Transverse colon (tissue), 4 donors: ENCODE results near the gene SLC19A3. TPM values are rescaled to one million over a fixed set of nuclear protein-coding genes. Genes with fewer than 3 reads are reported as not detected.

Experiments
- DNase-seq: peaks from one replicate; pipeline ENCODE4 v3.0.0-alpha.2; 2019
- H3K27ac ChIP-seq, 4 donors: fragments of 200-600 bp; sonication (generic); 2 replicates each; pipeline ENCODE4 v1.5.1; 2016 to 2018; ENCODE audit warnings: inconsistent platforms in 4 of 4
- H3K27me3 ChIP-seq: fragments of 200-600 bp; sonication (generic); 2 replicates; pipeline ENCODE4 v1.5.1; 2017; ENCODE audit warnings: inconsistent platforms
- H3K36me3 ChIP-seq, 4 donors: fragments of 200-600 bp; sonication (generic); 2 replicates each; pipeline ENCODE4 v1.5.1; 2017 to 2019; ENCODE audit warnings: inconsistent platforms in 4 of 4
- H3K4me1 ChIP-seq, 4 donors: fragments of 200-600 bp; sonication (generic); 2 replicates each; pipeline ENCODE4 v1.5.1; 2017 to 2020; ENCODE audit warnings: inconsistent platforms in 4 of 4
- H3K4me3 ChIP-seq, 4 donors: fragments of 200-600 bp; sonication (generic); 1 replicate in 1 of 4; 2 replicates in 3 of 4; pipeline versions ENCODE4 v1.5.1 to v1.6.1; 2017 to 2019; ENCODE audit warnings: inconsistent platforms in 4 of 4
- H3K9me3 ChIP-seq, 2 donors: fragments of 200-600 bp; sonication (generic); 2 replicates each; pipeline ENCODE4 v1.5.1; 2017 to 2019; ENCODE audit warnings: inconsistent platforms in 2 of 2
- EP300 ChIP-seq: sonication (generic); formaldehyde crosslinking; IDR thresholded peaks from one replicate; pipeline ENCODE4 v1.6.1; 2017; ENCODE audit warnings: antibody characterized with exemption, low read depth
- POLR2A ChIP-seq: fragments of 450-650 bp; IDR thresholded peaks from one replicate; pipeline ENCODE4 v1.6.1; 2016; ENCODE audit warnings: antibody characterized with exemption, mild to moderate bottlenecking, moderate library complexity
- POLR2AphosphoS5 ChIP-seq, 3 donors: sonication (generic); formaldehyde crosslinking; IDR thresholded peaks; one replicate each; pipeline ENCODE4 v1.6.1; 2016; ENCODE audit warnings: antibody characterized with exemption in 3 of 3
- WGBS, 2 donors: methylation state at CpG; one replicate each; pipeline ENCODE4 v1.1.5; 2018; ENCODE audit warnings: low coverage in 1 of 2; 5-methylcytosine and 5-hydroxymethylcytosine counted together
- in situ Hi-C, 4 donors: fragments of 200-750 bp; cut with MboI; loops; one replicate each; pipeline versions ENCODE4 v1.15.0 to v1.15.1; 2017; ENCODE audit warnings: low sequenced_read_pairs in 3 of 4, low pct_ligation_motif_present in 1 of 4, low pct_unique_long_range_greater_than_20kb in 1 of 4
- intact Hi-C: fragments of 100-400 bp; cut with DNase I; formaldehyde crosslinking; loops from one replicate; pipeline ENCODE4 v1.15.1; 2023; ENCODE audit warnings: low total_unique reads
- total RNA-seq, 4 donors: library from RNA; depleted of rRNA; stranded (reverse); fragments of >200 nt; gene quantifications; one replicate each; pipeline ENCODE4 v1.1.0, GENCODE V29; 2016
- TF ChIP-seq, protein P1 (sequence below), 5 experiments: fragments of 200-600 bp in 3 of 5; fragments of 450-650 bp in 2 of 5; sonication (generic) in 3 of 5; IDR thresholded peaks; 1 replicate in 2 of 5; 2 replicates in 3 of 5; pipeline ENCODE4 v1.5.1; 2016 to 2017; ENCODE audit warnings: antibody characterized with exemption in 5 of 5, inconsistent platforms in 3 of 5, mild to moderate bottlenecking in 2 of 5, moderate library complexity in 1 of 5

The SLC19A3 gene
- total RNA-seq, 4 donors from 2014 or later: 4.2 to 24.9 (median 7.3) TPM

GRCh38 chr2:227707390-227707789 is 10.4 kb downstream of the SLC19A3 start:
- TF ChIP-seq, protein P1, sequence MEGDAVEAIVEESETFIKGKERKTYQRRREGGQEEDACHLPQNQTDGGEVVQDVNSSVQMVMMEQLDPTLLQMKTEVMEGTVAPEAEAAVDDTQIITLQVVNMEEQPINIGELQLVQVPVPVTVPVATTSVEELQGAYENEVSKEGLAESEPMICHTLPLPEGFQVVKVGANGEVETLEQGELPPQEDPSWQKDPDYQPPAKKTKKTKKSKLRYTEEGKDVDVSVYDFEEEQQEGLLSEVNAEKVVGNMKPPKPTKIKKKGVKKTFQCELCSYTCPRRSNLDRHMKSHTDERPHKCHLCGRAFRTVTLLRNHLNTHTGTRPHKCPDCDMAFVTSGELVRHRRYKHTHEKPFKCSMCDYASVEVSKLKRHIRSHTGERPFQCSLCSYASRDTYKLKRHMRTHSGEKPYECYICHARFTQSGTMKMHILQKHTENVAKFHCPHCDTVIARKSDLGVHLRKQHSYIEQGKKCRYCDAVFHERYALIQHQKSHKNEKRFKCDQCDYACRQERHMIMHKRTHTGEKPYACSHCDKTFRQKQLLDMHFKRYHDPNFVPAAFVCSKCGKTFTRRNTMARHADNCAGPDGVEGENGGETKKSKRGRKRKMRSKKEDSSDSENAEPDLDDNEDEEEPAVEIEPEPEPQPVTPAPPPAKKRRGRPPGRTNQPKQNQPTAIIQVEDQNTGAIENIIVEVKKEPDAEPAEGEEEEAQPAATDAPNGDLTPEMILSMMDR (IDR thresholded peaks at IDR 0.05): no peak
- Histone ChIP-seq H3K36me3 (no peaks in the 10 kb centered on the region), H3K27me3 (no peaks in the 10 kb centered on the region), H3K4me1 (peaks cover 0 to 27% (median 6%) of the 10 kb centered on the region in 4 donors), H3K9me3 (no peaks in the 10 kb centered on the region), H3K4me3 (no peak overlapping the region), H3K27ac (no peak overlapping the region)
- WGBS, 2 donors: 77 to 90% methylated on average over 4 to 6 of the region's 6 CpGs
- no peak for DNase-seq
- in situ Hi-C loops (no loop called here), intact Hi-C loops (no loop called here)

DNA sequence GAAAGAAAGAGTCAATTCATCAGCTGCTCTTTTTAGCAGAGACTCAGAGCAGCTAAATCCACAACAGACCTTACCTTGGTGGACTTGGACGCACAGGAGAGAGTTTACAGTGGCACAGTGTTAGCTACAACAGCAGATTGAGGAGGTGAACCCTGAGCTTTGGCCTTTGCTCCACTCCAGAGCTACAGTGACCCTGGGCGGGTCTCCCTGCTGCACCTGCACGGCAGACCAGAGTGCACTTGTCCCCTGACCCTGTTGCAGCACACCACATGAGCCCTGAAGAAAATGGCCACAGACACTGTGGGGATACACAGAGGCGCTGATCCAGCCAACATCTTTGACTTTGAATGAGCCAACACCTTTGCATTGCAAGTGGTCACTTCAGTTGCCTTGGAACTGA is 11.0 kb downstream of the SLC19A3 start:
- 50 to 54% methylated on average over 2 to 4 of the region's 4 CpGs for WGBS, 2 donors
- no peaks in the 10 kb centered on the region for H3K27me3 ChIP-seq
- intact Hi-C loops: no loop called here
- H3K9me3 ChIP-seq: no peaks in the 10 kb centered on the region
- H3K27ac ChIP-seq: peak overlapping the region in 2 of 4 donors; percentile 6 to 26
- H3K4me1 ChIP-seq: peaks cover 0 to 30% (median 6%) of the 10 kb centered on the region in 4 donors
- TF ChIP-seq EP300: no peak
- TF ChIP-seq, protein P1 (IDR thresholded peaks at IDR 0.05): no peak
- TF ChIP-seq POLR2AphosphoS5 (IDR thresholded peaks at IDR 0.05): peak in 2 of 3 donors; percentile 12 to 32
- no peak for TF ChIP-seq POLR2A
- no peak overlapping the region for H3K4me3 ChIP-seq
- DNase-seq: peak; percentile 60
- H3K36me3 ChIP-seq: no peaks in the 10 kb centered on the region
- in situ Hi-C loops: no loop called here

DNA sequence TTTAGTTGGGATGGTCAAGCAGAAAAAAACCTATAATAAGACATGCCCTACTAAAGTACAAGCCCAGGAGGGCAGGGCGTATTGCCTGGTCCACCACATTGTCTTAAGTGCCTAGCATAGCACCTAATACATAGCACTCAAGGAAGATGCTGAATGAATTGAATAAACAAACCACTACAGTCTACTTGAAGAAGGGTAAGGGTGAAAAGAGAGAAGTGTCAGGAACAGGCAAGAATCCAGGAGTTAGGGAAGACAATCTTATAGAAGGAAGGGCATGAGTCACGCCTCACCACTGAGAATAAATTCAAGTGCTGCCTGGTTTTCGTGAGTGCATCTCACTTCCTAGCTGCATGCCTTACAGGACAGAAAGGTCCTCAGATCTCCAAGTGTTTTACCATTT is 13.9 kb downstream of the SLC19A3 start:
- intact Hi-C loops (no loop called here), in situ Hi-C loops (no loop called here)
- H3K36me3 ChIP-seq: no peaks in the 10 kb centered on the region
- DNase-seq: no peak
- H3K27ac ChIP-seq: no peak overlapping the region
- TF ChIP-seq POLR2A (no peak), POLR2AphosphoS5 (IDR thresholded peaks at IDR 0.05) (no peak), EP300 (no peak)
- TF ChIP-seq, protein P1 (IDR thresholded peaks at IDR 0.05): no peak
- H3K27me3 ChIP-seq: no peaks in the 10 kb centered on the region
- 55 to 62% methylated on average over 3 of the region's 3 CpGs for WGBS, 2 donors
- H3K9me3 ChIP-seq: no peaks in the 10 kb centered on the region
- peaks cover 0 to 32% (median 6%) of the 10 kb centered on the region in 4 donors for H3K4me1 ChIP-seq
- H3K4me3 ChIP-seq: no peak overlapping the region

DNA sequence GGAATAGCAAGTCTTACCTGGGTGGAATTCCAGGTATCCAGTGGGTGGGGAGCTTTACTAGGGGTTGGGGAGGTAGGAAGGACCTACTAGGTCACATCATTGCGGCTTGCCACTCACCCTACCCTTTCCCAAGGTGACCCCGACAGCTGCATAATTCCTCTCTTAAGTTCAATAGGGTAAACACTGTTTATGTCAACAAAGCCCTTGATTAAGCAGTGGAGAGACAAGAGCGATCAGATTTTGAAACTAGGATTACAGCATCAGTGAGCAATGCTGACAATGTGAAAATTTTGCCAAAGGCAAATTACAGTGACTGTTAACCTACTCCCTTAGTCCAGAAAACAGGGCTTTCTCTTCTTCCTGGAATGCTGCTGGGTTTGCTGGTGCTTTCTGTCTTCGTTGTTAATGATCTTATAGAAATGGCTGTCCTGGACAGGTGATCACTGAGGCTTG is 14.5 kb downstream of the SLC19A3 start:
- WGBS, 2 donors: 33% methylated on average over 4 of the region's 4 CpGs; no CpG with 5 or more reads in 1 of the 2 donors
- in situ Hi-C loops (no loop called here), intact Hi-C loops (no loop called here)
- no peaks in the 10 kb centered on the region for H3K36me3 ChIP-seq
- H3K27me3 ChIP-seq: no peaks in the 10 kb centered on the region
- no peak for TF ChIP-seq EP300
- TF ChIP-seq POLR2A: no peak
- no peak for TF ChIP-seq POLR2AphosphoS5 (IDR thresholded peaks at IDR 0.05)
- TF ChIP-seq, protein P1 (IDR thresholded peaks at IDR 0.05): no peak
- no peak overlapping the region for H3K27ac ChIP-seq
- H3K4me3 ChIP-seq: no peak overlapping the region
- H3K9me3 ChIP-seq: no peaks in the 10 kb centered on the region
- no peak for DNase-seq
- peaks cover 0 to 32% (median 6%) of the 10 kb centered on the region in 4 donors for H3K4me1 ChIP-seq
